Middle frontal gyrus (tissue), 1 donor: ENCODE results near the gene AGTR1.

ENCODE experiments used
- DNase-seq: peaks from one replicate; pipeline ENCODE4 v3.0.0-alpha.2; 2015; ENCODE audit warnings: low spot score; ENCODE audit errors: extremely low spot score

Gene AGTR1

DNA sequence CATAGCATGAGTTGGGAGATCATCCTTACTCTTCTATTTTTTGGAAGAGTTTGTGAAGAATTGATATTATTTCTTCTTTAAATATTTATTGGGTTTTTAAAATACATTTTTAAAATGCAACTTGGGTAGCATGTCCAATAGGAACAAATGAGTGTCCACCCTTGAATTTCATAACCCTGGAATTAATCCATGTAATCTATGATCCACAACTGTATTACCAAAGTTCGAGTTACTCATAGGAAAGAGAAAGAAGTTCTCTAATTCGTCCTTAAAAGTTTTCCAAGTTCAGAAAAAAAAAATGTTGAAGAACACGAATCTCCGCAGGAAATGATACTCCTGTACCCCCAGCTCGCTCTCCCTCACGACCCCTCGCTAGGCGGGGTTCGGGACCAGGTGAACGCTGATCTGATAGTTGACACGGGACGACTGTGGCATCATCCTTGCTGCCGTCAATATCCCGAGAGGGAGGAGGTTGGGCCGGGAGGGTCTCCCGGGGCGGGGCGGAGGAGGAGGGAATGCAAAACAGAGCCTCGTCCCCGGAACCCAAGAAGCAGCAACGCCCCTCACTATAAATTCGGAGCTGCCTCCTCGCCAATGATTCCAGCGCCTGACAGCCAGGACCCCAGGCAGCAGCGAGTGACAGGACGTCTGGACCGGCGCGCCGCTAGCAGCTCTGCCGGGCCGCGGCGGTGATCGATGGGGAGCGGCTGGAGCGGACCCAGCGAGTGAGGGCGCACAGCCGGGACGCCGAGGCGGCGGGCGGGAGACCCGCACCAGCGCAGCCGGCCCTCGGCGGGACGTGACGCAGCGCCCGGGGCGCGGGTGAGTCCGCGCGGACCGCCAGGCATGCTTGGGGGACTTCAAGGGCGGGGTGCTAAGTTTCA lies at the start of gene AGTR1:
AGTR1 (plus strand) TSS at position 598 of the 884 bp plus-strand sequence. CDS start 43,133 bp downstream, outside the sequence.
- no peak for DNase-seq

GRCh38 chr3:148648685-148649352 lies 48.9 kb upstream of the AGTR1 start:
- DNase-seq = no peak

DNA sequence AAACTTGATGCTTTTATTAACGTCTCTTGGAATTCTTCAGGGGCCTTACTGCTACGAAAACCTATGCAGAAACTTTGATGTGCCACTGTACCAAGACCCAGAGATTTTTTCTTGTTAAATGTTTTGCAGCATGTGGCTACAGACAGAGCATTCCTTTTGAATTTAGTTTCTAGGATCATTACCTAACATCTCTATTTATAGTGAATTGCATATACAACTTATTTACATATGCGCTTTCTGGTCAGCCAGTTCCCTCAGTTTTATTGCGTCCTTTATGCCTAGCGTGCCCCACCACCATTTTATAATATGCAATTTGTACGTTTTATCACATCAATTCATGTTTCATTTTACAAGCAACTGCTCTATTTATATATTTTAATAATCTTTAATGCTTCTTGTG lies 46.2 kb upstream of the AGTR1 start:
- no peak for DNase-seq

DNA sequence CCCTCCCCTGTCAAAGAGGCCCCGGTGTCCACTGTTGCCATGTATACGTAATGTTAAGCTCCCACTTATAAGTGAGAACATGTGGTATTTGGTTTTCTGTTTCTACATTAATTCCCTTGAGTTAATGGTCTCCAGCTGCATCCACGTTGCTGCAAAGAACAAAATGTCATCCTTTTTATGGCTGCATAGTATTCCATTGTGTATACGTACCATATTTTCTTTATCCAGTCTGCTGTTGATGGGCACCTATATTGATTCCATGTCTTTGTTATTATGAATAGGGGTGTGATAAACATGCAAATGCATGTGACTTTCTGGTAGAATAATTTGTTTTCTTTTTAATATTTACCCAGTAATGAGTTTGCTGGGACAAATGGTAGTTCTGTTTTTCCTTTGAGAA lies 43.3 kb upstream of the AGTR1 start:
- DNase-seq = no peak

DNA sequence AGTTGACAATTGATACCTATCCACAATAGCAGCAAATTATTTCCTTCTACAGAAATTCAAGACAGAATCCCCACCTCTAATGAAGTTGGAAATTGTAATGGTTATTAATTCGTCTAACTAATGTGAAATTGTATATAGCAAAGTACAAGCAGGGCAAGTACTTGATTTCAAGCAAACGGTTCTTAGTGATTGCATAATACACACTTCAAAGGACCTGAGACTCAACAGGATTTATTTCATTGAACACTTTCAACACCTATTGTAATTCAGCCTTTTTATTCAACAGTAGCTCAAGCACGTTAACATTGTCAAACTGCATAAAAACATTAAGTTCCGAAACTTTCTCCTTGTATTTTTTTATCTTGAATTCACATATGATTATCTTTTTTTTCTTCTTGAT lies 40.2 kb upstream of the AGTR1 start:
- DNase-seq = no peak

DNA sequence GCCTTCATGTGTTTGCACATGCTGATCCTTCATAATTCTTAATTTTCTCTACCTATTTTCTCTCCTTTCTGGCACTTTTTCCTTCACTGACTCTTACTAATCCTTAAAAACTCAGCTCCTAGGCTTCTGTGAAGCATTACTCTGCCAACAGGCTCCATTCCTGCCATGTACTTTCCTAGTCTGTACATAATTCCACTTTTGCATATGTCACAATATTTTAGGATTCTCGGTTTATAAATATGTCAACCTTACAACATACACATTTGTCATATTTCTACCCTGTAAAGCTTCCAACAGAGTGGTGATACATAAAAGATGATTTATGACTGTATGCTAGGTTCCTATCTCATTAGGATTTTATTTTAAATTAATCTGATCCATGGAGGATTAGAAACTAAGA lies 38.2 kb upstream of the AGTR1 start:
- DNase-seq = no peak

GRCh38 chr3:148680289-148680688 lies 17.4 kb upstream of the AGTR1 start:
- DNase-seq = no peak

DNA sequence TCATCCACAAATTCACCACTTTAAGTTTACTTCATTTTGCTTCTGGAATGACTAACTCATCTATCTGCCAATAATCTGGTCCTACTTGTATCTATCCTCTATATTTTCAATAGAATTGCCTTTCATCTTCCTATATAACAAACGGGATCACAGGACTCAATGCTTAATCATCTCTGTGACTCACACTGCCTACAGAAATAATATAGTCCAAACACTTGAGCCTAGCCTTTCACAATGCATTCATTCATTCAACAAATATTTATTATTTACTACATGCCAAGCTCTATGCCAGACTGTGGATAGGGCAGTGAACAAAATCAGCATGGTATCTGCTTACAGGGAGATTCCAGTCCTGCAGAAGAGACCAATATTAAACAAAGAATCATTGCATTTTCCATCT lies 16.6 kb upstream of the AGTR1 start:
- no peak for DNase-seq

- no peak for DNase-seq
Measured at GRCh38 chr3:148682997-148683396, 14.7 kb upstream of the AGTR1 start.

DNA sequence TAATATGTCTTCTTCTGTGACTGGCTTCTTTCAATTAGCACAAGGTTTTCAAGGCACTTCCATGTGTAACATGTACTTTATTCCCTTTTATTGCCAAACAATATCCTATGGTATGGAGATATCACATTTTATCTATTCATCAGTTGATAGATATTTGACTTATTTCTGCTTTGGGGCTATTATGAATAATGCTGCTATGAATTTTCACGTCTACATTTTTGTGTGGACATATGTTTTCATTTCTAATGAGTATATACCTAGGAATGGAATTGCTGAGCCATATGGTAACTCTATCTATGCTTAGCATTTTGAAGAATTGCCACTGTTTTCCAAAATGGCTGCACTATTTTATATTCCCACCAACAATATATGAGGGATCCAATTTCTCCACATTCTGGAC lies 3.6 kb upstream of the AGTR1 start:
- no peak for DNase-seq

DNA sequence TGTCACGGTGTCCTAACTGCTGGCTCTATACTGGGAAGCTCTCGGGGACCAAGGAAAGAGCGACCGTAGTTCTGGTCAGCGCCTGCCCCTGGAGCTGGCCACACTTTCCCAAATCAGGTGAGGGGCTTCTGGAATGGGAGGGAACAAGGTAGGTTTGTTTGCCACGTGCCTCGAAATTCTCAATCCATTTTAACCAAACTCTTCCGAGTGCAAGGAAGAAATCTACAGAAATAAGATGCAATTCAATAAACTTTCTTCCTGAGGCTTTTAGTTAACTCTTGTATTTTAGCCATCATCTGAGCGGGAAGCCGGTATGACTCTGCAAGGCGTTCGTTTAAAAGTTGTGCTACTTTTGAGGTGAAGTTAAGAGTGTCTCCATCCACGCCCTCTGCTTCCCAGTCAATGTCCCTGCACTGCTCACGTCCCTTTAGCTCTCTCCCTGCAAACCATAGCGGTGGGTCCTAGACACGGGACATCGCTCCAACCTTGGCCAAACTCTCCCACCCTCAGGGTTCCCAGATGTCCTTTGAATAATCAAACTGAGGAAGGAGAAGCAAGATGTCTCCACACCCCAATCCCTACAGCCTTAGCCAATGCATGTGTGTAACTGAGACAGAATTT lies 597 bp downstream of the AGTR1 start:
- DNase-seq = no peak

DNA sequence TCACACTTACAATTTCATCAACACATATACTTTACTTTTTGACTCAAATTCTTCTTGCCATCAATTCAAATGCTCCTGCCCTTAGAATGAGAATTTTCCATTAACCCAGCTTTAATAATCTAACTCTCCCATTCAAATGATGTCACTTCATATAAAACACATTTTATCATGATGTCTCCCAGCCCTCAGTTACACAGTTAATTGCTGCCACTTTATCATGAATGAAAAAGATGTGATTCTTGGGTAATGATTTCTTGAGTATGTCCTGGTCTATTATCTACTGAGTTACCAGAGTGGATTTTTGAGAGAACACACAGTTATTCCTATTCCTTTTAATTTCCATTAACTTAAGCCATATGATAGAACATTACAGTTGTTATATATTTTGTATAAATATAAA lies 7.6 kb downstream of the AGTR1 start:
- DNase-seq = no peak

DNA sequence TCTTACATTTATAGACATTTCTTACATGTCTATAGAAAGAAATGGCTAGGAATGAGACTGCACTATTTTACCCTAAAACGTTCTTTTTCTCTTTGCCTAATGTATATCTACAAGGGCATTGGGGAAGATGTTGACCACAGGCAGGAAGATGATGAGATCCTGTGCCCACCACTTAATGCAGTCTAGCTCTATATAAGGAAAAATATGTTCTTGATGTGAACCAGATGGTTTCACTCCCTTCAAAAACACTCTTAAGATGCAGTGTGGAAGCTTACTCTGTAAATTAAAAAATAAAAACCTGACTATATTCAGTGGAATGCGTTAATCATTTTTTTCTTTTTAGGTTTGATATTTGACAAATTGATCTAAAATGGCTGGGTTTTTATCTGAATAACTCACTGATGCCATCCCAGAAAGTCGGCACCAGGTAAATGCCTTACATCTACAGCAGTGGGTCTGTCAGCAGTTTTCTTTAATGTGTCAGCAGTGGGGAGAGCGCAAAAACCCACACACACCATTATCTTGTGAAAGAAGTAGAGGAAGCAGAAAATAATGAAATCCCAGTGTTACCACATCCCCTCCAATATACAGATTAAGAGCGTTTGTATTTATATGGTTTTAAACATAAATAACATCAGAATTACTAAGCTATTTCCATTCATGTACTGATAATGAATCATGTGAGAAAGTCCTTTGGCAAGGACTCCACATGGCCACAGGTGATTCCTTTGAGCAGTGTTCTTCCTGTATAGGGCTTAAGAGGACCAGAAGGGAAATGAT lies 10.1 kb downstream of the AGTR1 start:
- DNase-seq = no peak

GRCh38 chr3:148708409-148708808 lies 10.7 kb downstream of the AGTR1 start:
- no peak for DNase-seq

DNA sequence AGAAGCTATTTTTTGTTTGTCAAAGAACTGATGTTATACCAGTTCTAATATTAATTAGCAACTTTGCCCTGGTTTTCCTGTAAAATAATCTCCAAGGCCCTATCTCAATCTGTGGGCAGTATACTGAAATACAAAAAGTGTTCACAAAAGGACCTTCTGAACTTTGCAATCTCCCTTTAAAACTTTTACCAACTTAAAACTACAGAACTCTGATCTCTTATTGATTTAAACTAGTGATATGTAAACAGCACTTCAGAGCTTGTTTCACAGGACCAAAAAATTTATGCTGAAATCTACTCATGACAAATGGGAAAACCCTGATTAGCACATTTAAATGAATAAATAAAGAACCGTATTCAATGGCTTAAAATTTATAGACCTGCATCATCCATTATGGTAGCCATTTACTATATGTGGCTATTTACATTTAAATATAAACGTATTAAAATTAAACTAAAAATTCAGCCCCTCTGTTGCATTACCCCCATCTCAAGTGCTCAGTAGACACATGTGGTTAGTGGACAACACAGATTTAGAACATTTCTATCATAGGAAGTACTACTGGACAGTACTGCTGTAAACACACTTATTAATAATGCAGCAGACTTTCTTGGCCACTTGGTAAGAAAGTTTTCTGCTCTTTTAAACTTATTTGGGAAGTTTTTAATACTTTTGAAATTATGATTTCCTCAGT lies 12.0 kb downstream of the AGTR1 start:
- no peak for DNase-seq

GRCh38 chr3:148710665-148711064 lies 13.0 kb downstream of the AGTR1 start:
- no peak for DNase-seq

DNA sequence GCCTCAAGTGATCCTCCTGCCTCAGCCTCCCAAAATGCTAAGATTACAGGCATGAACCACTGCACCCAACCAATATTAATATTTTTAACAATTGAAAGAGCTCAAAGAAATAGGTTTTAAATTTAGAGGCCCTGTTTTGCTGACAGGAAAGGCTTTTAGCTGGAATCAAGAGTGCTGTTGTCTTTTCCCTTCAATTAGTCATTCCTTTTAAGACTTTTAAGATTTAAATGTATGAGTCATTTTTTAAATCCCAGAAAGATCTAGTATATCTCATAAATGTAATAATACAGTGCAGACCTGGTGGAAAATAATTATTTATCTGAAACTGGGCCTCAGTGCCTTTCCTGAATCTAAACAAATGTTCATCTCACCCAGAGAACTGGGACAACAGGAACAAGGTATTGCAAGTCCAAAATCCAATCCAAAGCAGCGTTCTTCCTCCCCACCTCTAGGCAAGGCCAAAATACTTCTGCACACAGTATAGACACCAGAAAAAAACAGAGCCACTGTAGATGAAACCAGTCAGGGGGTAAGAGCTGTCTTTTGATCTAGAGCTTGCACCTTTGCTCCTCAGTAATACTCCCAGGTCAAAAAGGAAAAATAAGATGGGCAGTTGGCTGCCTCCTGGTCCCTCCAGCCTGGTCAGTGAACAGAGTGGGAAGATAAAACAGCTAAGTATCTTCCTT lies 14.4 kb downstream of the AGTR1 start:
- DNase-seq = no peak

DNA sequence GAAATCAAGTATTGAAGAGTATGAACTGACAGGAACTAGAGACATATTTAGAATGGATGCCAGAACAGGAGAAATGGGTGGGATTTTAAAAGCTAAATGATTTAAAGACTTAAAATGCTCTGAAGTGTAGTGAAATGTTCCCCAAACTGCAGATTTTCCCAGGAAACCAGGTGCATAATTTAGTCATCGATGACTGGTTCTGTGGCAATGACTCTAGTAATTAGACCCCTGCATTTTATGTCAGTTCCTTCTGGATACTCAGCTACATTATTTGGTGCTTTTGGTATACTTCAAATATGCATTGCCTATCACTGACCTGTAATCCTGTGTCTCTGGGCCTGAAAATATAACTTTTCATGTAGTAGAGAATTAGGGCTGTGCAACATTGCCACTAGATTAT lies 16.8 kb downstream of the AGTR1 start:
- no peak for DNase-seq

DNA sequence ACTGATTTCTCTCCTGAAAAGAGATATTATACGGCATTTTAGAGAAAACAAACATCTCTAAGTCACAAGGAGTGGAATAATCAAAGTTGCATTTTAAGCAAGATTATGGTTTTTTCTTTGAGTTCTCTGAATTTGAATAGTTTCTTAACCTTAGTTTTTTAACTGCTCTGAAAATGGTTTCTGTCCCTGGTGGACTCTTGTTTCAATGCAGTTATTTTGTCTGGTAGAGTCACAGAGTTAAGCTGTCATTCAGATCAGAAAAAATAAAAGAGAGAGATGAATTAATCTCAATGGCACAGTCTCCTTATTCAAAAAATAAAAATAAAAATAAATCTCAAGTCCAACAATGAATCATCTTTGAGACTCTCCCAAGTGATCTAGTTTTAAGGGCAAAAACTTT lies 19.0 kb downstream of the AGTR1 start:
- DNase-seq = no peak

- no peak for DNase-seq
Measured at GRCh38 chr3:148717885-148718561, 20.3 kb downstream of the AGTR1 start.
